HCT116 (cell line): ENCODE measurements around the gene CLVS2. TPM values are rescaled to one million over a fixed set of nuclear protein-coding genes. Genes with fewer than 3 reads are reported as not detected.

Experiments
- ATAC-seq: fragments of 200-7000 bp; cut with Tn5 transposase; 2 replicates; pipeline ENCODE4 v1.9.1; 2020; ENCODE audit warnings: mild to moderate bottlenecking, moderate library complexity
- BruUV-seq: library from RNA; stranded (reverse); fragments of 400-500 nt; replicated peaks from 2 replicates; lab custom pipeline; 2021; lab: Mats Ljungman, UMichigan
- CTCF ChIA-PET: fragments of 300-600 bp; sonication (Branson Sonifier 250); formaldehyde crosslinking; loops from one replicate; lab custom pipeline; 2021; ENCODE audit warnings: antibody characterized with exemption; lab: Charles Lee
- POLR2A ChIA-PET: fragments of 300-600, 350-600 bp; sonication (Branson Sonifier 250); formaldehyde crosslinking; loops from one replicate; lab custom pipeline; 2021; ENCODE audit warnings: antibody characterized with exemption; lab: Charles Lee
- RAD21 ChIA-PET, 2 experiments: fragments of 300-600 bp; sonication (Branson Sonifier 250); formaldehyde crosslinking; loops; one replicate each; lab custom pipeline; 2023; ENCODE audit warnings: low total read pairs in 2 of 2; ENCODE audit not compliant: uncharacterized antibody in 2 of 2, unreplicated experiment in 2 of 2, low non-redundant PET in 1 of 2; lab: Charles Lee
- DNase-seq: peaks from one replicate; pipeline ENCODE4 v3.0.0-alpha.2; 2010; ENCODE audit warnings: low read depth, low spot score
- H2AFZ ChIP-seq: fragments of 200-600 bp; shearing (Covaris generic), sonication (generic); 2 replicates; pipeline ENCODE4 v1.6.1; 2017; ENCODE audit warnings: low read depth, mixed run types, mixed read lengths, antibody characterized with exemption, low read length; ENCODE audit not compliant: poor library complexity, severe bottlenecking
- H3K27ac ChIP-seq: 2 replicates; pipeline ENCODE4 v1.5.1; 2012; ENCODE audit warnings: low read depth, low read length
- H3K27me3 ChIP-seq: fragments of 200-600 bp; sonication (generic); 2 replicates; pipeline ENCODE4 v1.6.1; 2016; ENCODE audit warnings: mixed run types, low read length, mixed read lengths; ENCODE audit not compliant: insufficient read depth
- H3K36me3 ChIP-seq, 2 experiments: fragments of 200-500 bp in 1 of 2; fragments of 200-600 bp in 1 of 2; sonication (Bioruptor generic) in 1 of 2; sonication (generic) in 1 of 2; 2 replicates each; pipeline versions ENCODE4 v1.5.1 to v1.6.1; 2014 to 2016; ENCODE audit warnings: low read length in 2 of 2, inconsistent platforms in 1 of 2, mixed read lengths in 1 of 2, mixed run types in 1 of 2; ENCODE audit not compliant: insufficient read depth in 2 of 2, control insufficient read depth in 1 of 2
- H3K4me1 ChIP-seq, 2 experiments: fragments of 200-600 bp in 1 of 2; sonication (generic) in 1 of 2; 2 replicates each; pipeline versions ENCODE4 v1.5.1 to v1.6.1; 2012 to 2017; ENCODE audit warnings: low read length in 2 of 2, inconsistent platforms in 1 of 2, mild to moderate bottlenecking in 1 of 2, mixed read lengths in 1 of 2, mixed run types in 1 of 2, moderate library complexity in 1 of 2; ENCODE audit not compliant: insufficient read depth in 2 of 2, control insufficient read depth in 1 of 2
- H3K4me2 ChIP-seq: fragments of 200-600 bp; sonication (generic); 2 replicates; pipeline ENCODE4 v1.6.1; 2017; ENCODE audit warnings: mixed run types, low read length, mixed read lengths
- H3K4me3 ChIP-seq, 2 experiments: fragments of 200-600 bp in 1 of 2; sonication (generic) in 1 of 2; replicated peaks in 1 of 2; 2 replicates each; pipeline ENCODE4 v1.5.1; 2011 to 2016; ENCODE audit warnings: low read length in 2 of 2, control low read depth in 1 of 2, low read depth in 1 of 2, mild to moderate bottlenecking in 1 of 2, mixed read lengths in 1 of 2, mixed run types in 1 of 2
- H3K79me2 ChIP-seq: fragments of 200-600 bp; sonication (generic); 2 replicates; pipeline ENCODE4 v1.6.1; 2017; ENCODE audit warnings: mild to moderate bottlenecking, mixed run types, low read length, moderate library complexity, mixed read lengths; ENCODE audit not compliant: insufficient read depth
- H3K9ac ChIP-seq: fragments of 200-600 bp; sonication (generic); 2 replicates; pipeline ENCODE4 v1.6.1; 2016; ENCODE audit warnings: low read length, mixed read lengths
- H3K9me2 ChIP-seq: fragments of 200-600 bp; sonication (generic), shearing (Covaris generic); 2 replicates; pipeline ENCODE4 v1.6.1; 2017; ENCODE audit warnings: mixed run types, mild to moderate bottlenecking, moderate library complexity; ENCODE audit not compliant: insufficient read depth
- H3K9me3 ChIP-seq, 2 experiments: fragments of 200-500 bp in 1 of 2; fragments of 200-600 bp in 1 of 2; sonication (Bioruptor generic) in 1 of 2; sonication (generic) in 1 of 2; 2 replicates each; pipeline ENCODE4 v1.6.1; 2014 to 2017; ENCODE audit warnings: low read length in 2 of 2, mixed read lengths in 2 of 2, inconsistent platforms in 1 of 2, low read depth in 1 of 2, mild to moderate bottlenecking in 1 of 2, mixed run types in 1 of 2, moderate library complexity in 1 of 2; ENCODE audit not compliant: control insufficient read depth in 1 of 2, insufficient read depth in 1 of 2
- H4K20me1 ChIP-seq: fragments of 200-600 bp; sonication (generic), shearing (Covaris generic); 2 replicates; pipeline ENCODE4 v1.6.1; 2017; ENCODE audit warnings: mixed run types, mild to moderate bottlenecking, moderate library complexity; ENCODE audit not compliant: insufficient read depth
- CBX3 ChIP-seq: IDR thresholded peaks from 2 replicates; pipeline ENCODE4 v1.6.1; 2012; ENCODE audit warnings: low read depth
- CEBPB ChIP-seq: IDR thresholded peaks from 2 replicates; pipeline ENCODE4 v1.6.1; 2012; ENCODE audit warnings: low read depth
- ELF1 ChIP-seq: IDR thresholded peaks from 2 replicates; pipeline ENCODE4 v1.6.1; 2012; ENCODE audit warnings: low read depth, borderline replicate concordance
- POLR2A ChIP-seq: IDR thresholded peaks from 2 replicates; pipeline ENCODE4 v1.7.0; 2011; ENCODE audit warnings: borderline replicate concordance; ENCODE audit not compliant: insufficient read depth, insufficient read length; ENCODE audit errors: extremely low read depth
- REST ChIP-seq: IDR thresholded peaks from 2 replicates; pipeline ENCODE4 v1.6.1; 2012; ENCODE audit warnings: low read depth
- ZBTB33 ChIP-seq: IDR thresholded peaks from 2 replicates; pipeline ENCODE4 v1.6.1; 2011; ENCODE audit warnings: mild to moderate bottlenecking, low read length, moderate library complexity; ENCODE audit not compliant: insufficient replicate concordance; ENCODE audit errors: extremely low read depth
- ZFX ChIP-seq: fragments of 450-650 bp; IDR thresholded peaks from 2 replicates; pipeline ENCODE4 v1.6.1; 2017
- intact Hi-C: fragments of 100-400 bp; cut with micrococcal nuclease; formaldehyde crosslinking; loops from 2 replicates; pipeline ENCODE4 v1.10.0; 2022
- total RNA-seq: library from RNA; stranded (reverse); gene quantifications from one replicate; pipeline ENCODE4 v1.2.1, GENCODE V29; 2021; ENCODE audit not compliant: unreplicated experiment

CLVS2 gene
- total RNA-seq, 1 experiment from 2014 or later: not detected

GRCh38 chr6:123085403-123085802, 89.4 kb downstream of the CLVS2 start:
- Histone ChIP-seq H3K4me3 (no peak overlapping the region), H3K27ac (no peak overlapping the region), H3K4me1 (no peaks in the 10 kb centered on the region), H3K9me3 (no peaks in the 10 kb centered on the region), H3K36me3 (no peaks in the 10 kb centered on the region), H2AFZ (no peak overlapping the region), H3K4me2 (no peak overlapping the region), H3K9me2 (no peaks in the 10 kb centered on the region), H3K79me2 (no peaks in the 10 kb centered on the region), H4K20me1 (no peaks in the 10 kb centered on the region), H3K9ac (no peak overlapping the region), H3K27me3 (peaks cover 6% of the 10 kb centered on the region)
- ChIA-PET POLR2A (no interaction called here), CTCF (no interaction called here), RAD21 (no interaction called here)
- no peak for ATAC-seq
- BruUV-seq: no TSS peak
- no peak for TF ChIP-seq ZFX
- no peak for TF ChIP-seq CEBPB
- no peak for TF ChIP-seq ZBTB33
- no peak for TF ChIP-seq ELF1
- TF ChIP-seq POLR2A: no peak
- no peak for TF ChIP-seq REST
- no peak for TF ChIP-seq CBX3
- intact Hi-C loops: no loop called here
- no peak for DNase-seq
